NB4 (cell line): Measurements from ENCODE around the gene MYCBP2.

Experiments
- MAX ChIP-seq: IDR thresholded peaks from 2 replicates; pipeline ENCODE4 v1.6.1; 2011; ENCODE audit warnings: low read depth, low read length
- POLR2A ChIP-seq: IDR thresholded peaks from 2 replicates; pipeline ENCODE4 v1.6.1; 2011; ENCODE audit warnings: mild to moderate bottlenecking; ENCODE audit not compliant: insufficient read length; ENCODE audit errors: extremely low read depth

- TF ChIP-seq MAX, result no peak
- TF ChIP-seq POLR2A, result no peak
Measured at GRCh38 chr13:77042566-77043177, 284.2 kb downstream of the MYCBP2 start.
